GM23338 (cell line): Measurements from ENCODE around the gene KLKB1. TPM values are rescaled to one million over a fixed set of nuclear protein-coding genes. Genes with fewer than 3 reads are reported as not detected.

Experiments used
- ATAC-seq: fragments of 200-7000 bp; cut with Tn5 transposase; 3 replicates; pipeline ENCODE4 v1.9.1; 2020
- DNase-seq: peaks from one replicate; pipeline ENCODE4 v3.0.0-alpha.2; 2015; ENCODE audit warnings: low spot score
- H2AFZ ChIP-seq: fragments of 200-600 bp; sonication (generic); 2 replicates; pipeline ENCODE4 v1.8.0; 2016; ENCODE audit warnings: antibody characterized with exemption, mild to moderate bottlenecking, moderate library complexity
- H3F3A ChIP-seq: fragments of 200-600 bp; sonication (generic); replicated peaks from 2 replicates; pipeline ENCODE4 v1.8.0; 2017; ENCODE audit warnings: antibody characterized with exemption, mixed run types, low read depth
- H3K27ac ChIP-seq: fragments of 200-600 bp; sonication (generic); 2 replicates; pipeline ENCODE4 v1.6.1; 2016; ENCODE audit warnings: low read depth
- H3K27me3 ChIP-seq: fragments of 200-600 bp; sonication (generic); 2 replicates; pipeline ENCODE4 v1.8.0; 2016; ENCODE audit warnings: mild to moderate bottlenecking, mixed run types, moderate library complexity; ENCODE audit not compliant: insufficient read depth
- H3K36me3 ChIP-seq: fragments of 200-600 bp; sonication (generic); 2 replicates; pipeline ENCODE4 v1.8.0; 2016; ENCODE audit warnings: mild to moderate bottlenecking; ENCODE audit not compliant: insufficient read depth
- H3K4me1 ChIP-seq: fragments of 200-600 bp; sonication (generic); 2 replicates; pipeline ENCODE4 v1.8.0; 2016; ENCODE audit warnings: mild to moderate bottlenecking, moderate library complexity; ENCODE audit not compliant: insufficient read depth
- H3K4me2 ChIP-seq: fragments of 200-600 bp; sonication (generic); 2 replicates; pipeline ENCODE4 v1.7.1; 2017; ENCODE audit warnings: mixed run types
- H3K4me3 ChIP-seq: fragments of 200-600 bp; sonication (generic); 2 replicates; pipeline ENCODE4 v1.6.1; 2016; ENCODE audit warnings: mixed run types
- H3K79me2 ChIP-seq: fragments of 200-600 bp; sonication (generic); replicated peaks from 2 replicates; pipeline ENCODE4 v1.8.0; 2017; ENCODE audit warnings: mild to moderate bottlenecking; ENCODE audit not compliant: insufficient read depth
- H3K9me2 ChIP-seq: fragments of 200-600 bp; sonication (generic); 2 replicates; pipeline ENCODE4 v1.8.0; 2017; ENCODE audit not compliant: insufficient read depth
- H4K20me1 ChIP-seq: fragments of 200-600 bp; sonication (generic); replicated peaks from 2 replicates; pipeline ENCODE4 v1.8.0; 2017; ENCODE audit warnings: mild to moderate bottlenecking; ENCODE audit not compliant: insufficient read depth
- H3K27ac Mint-ChIP-seq: 2 replicates; pipeline ENCODE4 v1.8.0; 2020; ENCODE audit warnings: inconsistent platforms, mild to moderate bottlenecking, moderate library complexity, mixed read lengths
- H3K27me3 Mint-ChIP-seq: 3 replicates; pipeline ENCODE4 v1.8.0; 2022; ENCODE audit warnings: low read depth, mild to moderate bottlenecking, moderate library complexity, mixed read lengths, inconsistent platforms; ENCODE audit not compliant: insufficient read depth, poor library complexity
- H3K36me3 Mint-ChIP-seq: 3 replicates; pipeline ENCODE4 v1.8.0; 2021; ENCODE audit warnings: low read depth, mild to moderate bottlenecking, inconsistent platforms, moderate library complexity, mixed read lengths
- H3K4me1 Mint-ChIP-seq: 3 replicates; pipeline ENCODE4 v1.8.0; 2020; ENCODE audit warnings: mild to moderate bottlenecking, inconsistent platforms, mixed read lengths
- H3K4me3 Mint-ChIP-seq: 3 replicates; pipeline ENCODE4 v1.8.0; 2021; ENCODE audit warnings: moderate library complexity, mild to moderate bottlenecking, inconsistent platforms, mixed read lengths
- H3K9me3 Mint-ChIP-seq: 3 replicates; pipeline ENCODE4 v1.8.0; 2020; ENCODE audit warnings: moderate library complexity, mild to moderate bottlenecking, inconsistent platforms, mixed read lengths
- CREB1 ChIP-seq: fragments of 250-450 bp; sonication (Bioruptor Pico); IDR thresholded peaks from 2 replicates; pipeline ENCODE4 v1.5.0; 2020; ENCODE audit warnings: low read depth, mild to moderate bottlenecking, moderate library complexity
- EZH2 ChIP-seq: fragments of 200-600 bp; sonication (generic); IDR thresholded peaks from one replicate; pipeline ENCODE4 v1.8.0; 2017; ENCODE audit warnings: antibody characterized with exemption, mild to moderate bottlenecking, low read depth; ENCODE audit not compliant: unreplicated experiment
- EZH2phosphoT487 ChIP-seq: fragments of 200-600 bp; sonication (generic); IDR thresholded peaks from one replicate; pipeline ENCODE4 v1.8.1; 2018; ENCODE audit warnings: antibody characterized with exemption; ENCODE audit not compliant: unreplicated experiment
- JUNB ChIP-seq: IDR thresholded peaks from one replicate; pipeline ENCODE4 v1.6.1; 2016; ENCODE audit warnings: antibody characterized with exemption; ENCODE audit not compliant: unreplicated experiment
- NANOG ChIP-seq: IDR thresholded peaks from 2 replicates; pipeline ENCODE4 v1.6.1; 2016; ENCODE audit warnings: antibody characterized with exemption, borderline replicate concordance
- POLR2AphosphoS5 ChIP-seq: IDR thresholded peaks from 2 replicates; pipeline ENCODE4 v1.6.1; 2016; ENCODE audit warnings: antibody characterized with exemption, low read depth
- STAT1 ChIP-seq: IDR thresholded peaks from one replicate; pipeline ENCODE4 v1.6.1; 2016; ENCODE audit warnings: antibody characterized with exemption; ENCODE audit not compliant: unreplicated experiment
- ZNF114 ChIP-seq: fragments of 250-450 bp; sonication (Bioruptor Pico); IDR thresholded peaks from 2 replicates; pipeline ENCODE4 v1.5.0; 2020; ENCODE audit warnings: mild to moderate bottlenecking, moderate library complexity
- ZNF331 ChIP-seq: fragments of 250-450 bp; sonication (Bioruptor Pico); IDR thresholded peaks from 2 replicates; pipeline ENCODE4 v1.5.0; 2020; ENCODE audit warnings: low read depth, mild to moderate bottlenecking, moderate library complexity
- polyA plus RNA-seq: library from polyadenylated mRNA; unstranded; fragments of >200 nt; fragmentation: Nextera tagmentation; extraction: Ambion mirVana; gene quantifications from 2 replicates; pipeline ENCODE4 v1.2.1, GENCODE V29; 2016
- total RNA-seq: library from RNA; depleted of rRNA; stranded (reverse); fragments of >200 nt; shearing (Covaris generic); gene quantifications from 2 replicates; pipeline ENCODE4 v1.2.3, GENCODE V29; 2014
- TF ChIP-seq, protein P1 (sequence below): IDR thresholded peaks from 2 replicates; pipeline ENCODE4 v1.6.1; 2016; ENCODE audit warnings: antibody characterized with exemption
- TF ChIP-seq, protein P2 (sequence below): IDR thresholded peaks from one replicate; pipeline ENCODE4 v1.6.1; 2018; ENCODE audit warnings: antibody characterized with exemption; ENCODE audit not compliant: unreplicated experiment
- TF ChIP-seq, protein P3 (sequence below), 2 experiments: fragments of 200-600 bp in 1 of 2; sonication (generic) in 1 of 2; conservative IDR thresholded peaks; 2 replicates each; pipeline versions ENCODE4 v1.5.1 to v1.6.1; 2016 to 2017; ENCODE audit warnings: antibody characterized with exemption in 2 of 2, low read depth in 2 of 2, mild to moderate bottlenecking in 2 of 2, moderate library complexity in 1 of 2
- TF ChIP-seq, protein P4 (sequence below): fragments of 250-450 bp; sonication (Bioruptor Pico); IDR thresholded peaks from 2 replicates; pipeline ENCODE4 v1.5.0; 2020; ENCODE audit warnings: mild to moderate bottlenecking, moderate library complexity

Gene KLKB1
- total and polyA plus RNA-seq, 2 experiments from 2014 or later: 8.6 to 10.9 TPM

DNA sequence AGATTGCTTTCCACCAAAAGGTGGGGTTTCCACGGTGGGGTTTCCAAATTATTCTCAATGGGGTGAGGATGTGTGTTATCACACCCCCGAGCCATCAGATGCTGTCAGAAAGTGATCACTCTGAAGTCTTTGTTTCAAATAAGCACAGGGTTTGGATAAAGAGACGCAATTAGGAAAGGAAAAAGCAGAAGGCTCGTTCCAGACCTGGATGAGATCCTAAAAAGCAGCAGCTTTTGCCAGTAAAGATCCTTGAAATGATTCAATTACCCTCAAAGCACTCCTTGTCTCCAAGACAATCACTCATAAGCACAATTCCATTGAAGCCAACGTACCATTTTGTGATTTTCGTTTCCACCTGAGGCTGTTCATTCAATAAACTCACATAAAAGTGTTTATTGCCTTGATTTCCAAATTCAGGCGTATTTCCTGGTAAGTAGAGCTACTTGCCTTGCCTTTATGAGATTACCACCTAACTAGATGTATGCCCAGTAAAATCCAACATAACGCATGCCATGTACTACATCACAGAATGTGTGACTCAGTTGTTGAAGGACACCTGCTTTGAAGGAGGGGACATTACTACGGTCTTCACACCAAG is 43.9 kb downstream of the KLKB1 start:
- no peak for DNase-seq
- H3K9me3 Mint-ChIP-seq: peaks cover 4% of the 10 kb centered on the region
- H3K4me3 ChIP-seq: no peak overlapping the region
- peaks cover 22% of the 10 kb centered on the region for H3K4me1 Mint-ChIP-seq
- no peak overlapping the region for H3K4me3 Mint-ChIP-seq
- TF ChIP-seq, protein P1, sequence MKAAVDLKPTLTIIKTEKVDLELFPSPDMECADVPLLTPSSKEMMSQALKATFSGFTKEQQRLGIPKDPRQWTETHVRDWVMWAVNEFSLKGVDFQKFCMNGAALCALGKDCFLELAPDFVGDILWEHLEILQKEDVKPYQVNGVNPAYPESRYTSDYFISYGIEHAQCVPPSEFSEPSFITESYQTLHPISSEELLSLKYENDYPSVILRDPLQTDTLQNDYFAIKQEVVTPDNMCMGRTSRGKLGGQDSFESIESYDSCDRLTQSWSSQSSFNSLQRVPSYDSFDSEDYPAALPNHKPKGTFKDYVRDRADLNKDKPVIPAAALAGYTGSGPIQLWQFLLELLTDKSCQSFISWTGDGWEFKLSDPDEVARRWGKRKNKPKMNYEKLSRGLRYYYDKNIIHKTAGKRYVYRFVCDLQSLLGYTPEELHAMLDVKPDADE: no peak
- TF ChIP-seq, protein P2, sequence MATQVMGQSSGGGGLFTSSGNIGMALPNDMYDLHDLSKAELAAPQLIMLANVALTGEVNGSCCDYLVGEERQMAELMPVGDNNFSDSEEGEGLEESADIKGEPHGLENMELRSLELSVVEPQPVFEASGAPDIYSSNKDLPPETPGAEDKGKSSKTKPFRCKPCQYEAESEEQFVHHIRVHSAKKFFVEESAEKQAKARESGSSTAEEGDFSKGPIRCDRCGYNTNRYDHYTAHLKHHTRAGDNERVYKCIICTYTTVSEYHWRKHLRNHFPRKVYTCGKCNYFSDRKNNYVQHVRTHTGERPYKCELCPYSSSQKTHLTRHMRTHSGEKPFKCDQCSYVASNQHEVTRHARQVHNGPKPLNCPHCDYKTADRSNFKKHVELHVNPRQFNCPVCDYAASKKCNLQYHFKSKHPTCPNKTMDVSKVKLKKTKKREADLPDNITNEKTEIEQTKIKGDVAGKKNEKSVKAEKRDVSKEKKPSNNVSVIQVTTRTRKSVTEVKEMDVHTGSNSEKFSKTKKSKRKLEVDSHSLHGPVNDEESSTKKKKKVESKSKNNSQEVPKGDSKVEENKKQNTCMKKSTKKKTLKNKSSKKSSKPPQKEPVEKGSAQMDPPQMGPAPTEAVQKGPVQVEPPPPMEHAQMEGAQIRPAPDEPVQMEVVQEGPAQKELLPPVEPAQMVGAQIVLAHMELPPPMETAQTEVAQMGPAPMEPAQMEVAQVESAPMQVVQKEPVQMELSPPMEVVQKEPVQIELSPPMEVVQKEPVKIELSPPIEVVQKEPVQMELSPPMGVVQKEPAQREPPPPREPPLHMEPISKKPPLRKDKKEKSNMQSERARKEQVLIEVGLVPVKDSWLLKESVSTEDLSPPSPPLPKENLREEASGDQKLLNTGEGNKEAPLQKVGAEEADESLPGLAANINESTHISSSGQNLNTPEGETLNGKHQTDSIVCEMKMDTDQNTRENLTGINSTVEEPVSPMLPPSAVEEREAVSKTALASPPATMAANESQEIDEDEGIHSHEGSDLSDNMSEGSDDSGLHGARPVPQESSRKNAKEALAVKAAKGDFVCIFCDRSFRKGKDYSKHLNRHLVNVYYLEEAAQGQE: no peak
- TF ChIP-seq, protein P3, sequence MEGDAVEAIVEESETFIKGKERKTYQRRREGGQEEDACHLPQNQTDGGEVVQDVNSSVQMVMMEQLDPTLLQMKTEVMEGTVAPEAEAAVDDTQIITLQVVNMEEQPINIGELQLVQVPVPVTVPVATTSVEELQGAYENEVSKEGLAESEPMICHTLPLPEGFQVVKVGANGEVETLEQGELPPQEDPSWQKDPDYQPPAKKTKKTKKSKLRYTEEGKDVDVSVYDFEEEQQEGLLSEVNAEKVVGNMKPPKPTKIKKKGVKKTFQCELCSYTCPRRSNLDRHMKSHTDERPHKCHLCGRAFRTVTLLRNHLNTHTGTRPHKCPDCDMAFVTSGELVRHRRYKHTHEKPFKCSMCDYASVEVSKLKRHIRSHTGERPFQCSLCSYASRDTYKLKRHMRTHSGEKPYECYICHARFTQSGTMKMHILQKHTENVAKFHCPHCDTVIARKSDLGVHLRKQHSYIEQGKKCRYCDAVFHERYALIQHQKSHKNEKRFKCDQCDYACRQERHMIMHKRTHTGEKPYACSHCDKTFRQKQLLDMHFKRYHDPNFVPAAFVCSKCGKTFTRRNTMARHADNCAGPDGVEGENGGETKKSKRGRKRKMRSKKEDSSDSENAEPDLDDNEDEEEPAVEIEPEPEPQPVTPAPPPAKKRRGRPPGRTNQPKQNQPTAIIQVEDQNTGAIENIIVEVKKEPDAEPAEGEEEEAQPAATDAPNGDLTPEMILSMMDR (conservative IDR thresholded peaks at IDR 0.05; ENCODE audit: low read depth in 2 of 2): no peak
- TF ChIP-seq EZH2 (no peak), POLR2AphosphoS5 (no peak), STAT1 (no peak), JUNB (no peak), ZNF114 (CRISPR knock-in tag) (no peak), EZH2phosphoT487 (no peak), ZNF331 (CRISPR knock-in tag) (no peak), NANOG (no peak), CREB1 (CRISPR knock-in tag) (no peak)
- TF ChIP-seq, protein P4, sequence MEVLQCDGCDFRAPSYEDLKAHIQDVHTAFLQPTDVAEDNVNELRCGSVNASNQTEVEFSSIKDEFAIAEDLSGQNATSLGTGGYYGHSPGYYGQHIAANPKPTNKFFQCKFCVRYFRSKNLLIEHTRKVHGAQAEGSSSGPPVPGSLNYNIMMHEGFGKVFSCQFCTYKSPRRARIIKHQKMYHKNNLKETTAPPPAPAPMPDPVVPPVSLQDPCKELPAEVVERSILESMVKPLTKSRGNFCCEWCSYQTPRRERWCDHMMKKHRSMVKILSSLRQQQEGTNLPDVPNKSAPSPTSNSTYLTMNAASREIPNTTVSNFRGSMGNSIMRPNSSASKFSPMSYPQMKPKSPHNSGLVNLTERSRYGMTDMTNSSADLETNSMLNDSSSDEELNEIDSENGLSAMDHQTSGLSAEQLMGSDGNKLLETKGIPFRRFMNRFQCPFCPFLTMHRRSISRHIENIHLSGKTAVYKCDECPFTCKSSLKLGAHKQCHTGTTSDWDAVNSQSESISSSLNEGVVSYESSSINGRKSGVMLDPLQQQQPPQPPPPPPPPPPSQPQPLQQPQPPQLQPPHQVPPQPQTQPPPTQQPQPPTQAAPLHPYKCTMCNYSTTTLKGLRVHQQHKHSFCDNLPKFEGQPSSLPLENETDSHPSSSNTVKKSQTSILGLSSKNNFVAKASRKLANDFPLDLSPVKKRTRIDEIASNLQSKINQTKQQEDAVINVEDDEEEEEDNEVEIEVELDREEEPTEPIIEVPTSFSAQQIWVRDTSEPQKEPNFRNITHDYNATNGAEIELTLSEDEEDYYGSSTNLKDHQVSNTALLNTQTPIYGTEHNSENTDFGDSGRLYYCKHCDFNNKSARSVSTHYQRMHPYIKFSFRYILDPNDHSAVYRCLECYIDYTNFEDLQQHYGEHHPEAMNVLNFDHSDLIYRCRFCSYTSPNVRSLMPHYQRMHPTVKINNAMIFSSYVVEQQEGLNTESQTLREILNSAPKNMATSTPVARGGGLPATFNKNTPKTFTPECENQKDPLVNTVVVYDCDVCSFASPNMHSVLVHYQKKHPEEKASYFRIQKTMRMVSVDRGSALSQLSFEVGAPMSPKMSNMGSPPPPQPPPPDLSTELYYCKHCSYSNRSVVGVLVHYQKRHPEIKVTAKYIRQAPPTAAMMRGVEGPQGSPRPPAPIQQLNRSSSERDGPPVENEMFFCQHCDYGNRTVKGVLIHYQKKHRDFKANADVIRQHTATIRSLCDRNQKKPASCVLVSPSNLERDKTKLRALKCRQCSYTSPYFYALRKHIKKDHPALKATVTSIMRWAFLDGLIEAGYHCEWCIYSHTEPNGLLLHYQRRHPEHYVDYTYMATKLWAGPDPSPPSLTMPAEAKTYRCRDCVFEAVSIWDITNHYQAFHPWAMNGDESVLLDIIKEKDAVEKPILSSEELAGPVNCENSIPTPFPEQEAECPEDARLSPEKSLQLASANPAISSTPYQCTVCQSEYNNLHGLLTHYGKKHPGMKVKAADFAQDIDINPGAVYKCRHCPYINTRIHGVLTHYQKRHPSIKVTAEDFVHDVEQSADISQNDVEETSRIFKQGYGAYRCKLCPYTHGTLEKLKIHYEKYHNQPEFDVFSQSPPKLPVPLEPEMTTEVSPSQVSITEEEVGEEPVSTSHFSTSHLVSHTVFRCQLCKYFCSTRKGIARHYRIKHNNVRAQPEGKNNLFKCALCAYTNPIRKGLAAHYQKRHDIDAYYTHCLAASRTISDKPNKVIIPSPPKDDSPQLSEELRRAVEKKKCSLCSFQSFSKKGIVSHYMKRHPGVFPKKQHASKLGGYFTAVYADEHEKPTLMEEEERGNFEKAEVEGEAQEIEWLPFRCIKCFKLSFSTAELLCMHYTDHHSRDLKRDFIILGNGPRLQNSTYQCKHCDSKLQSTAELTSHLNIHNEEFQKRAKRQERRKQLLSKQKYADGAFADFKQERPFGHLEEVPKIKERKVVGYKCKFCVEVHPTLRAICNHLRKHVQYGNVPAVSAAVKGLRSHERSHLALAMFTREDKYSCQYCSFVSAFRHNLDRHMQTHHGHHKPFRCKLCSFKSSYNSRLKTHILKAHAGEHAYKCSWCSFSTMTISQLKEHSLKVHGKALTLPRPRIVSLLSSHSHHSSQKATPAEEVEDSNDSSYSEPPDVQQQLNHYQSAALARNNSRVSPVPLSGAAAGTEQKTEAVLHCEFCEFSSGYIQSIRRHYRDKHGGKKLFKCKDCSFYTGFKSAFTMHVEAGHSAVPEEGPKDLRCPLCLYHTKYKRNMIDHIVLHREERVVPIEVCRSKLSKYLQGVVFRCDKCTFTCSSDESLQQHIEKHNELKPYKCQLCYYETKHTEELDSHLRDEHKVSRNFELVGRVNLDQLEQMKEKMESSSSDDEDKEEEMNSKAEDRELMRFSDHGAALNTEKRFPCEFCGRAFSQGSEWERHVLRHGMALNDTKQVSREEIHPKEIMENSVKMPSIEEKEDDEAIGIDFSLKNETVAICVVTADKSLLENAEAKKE (CRISPR knock-in tag): no peak
- H3K27me3 Mint-ChIP-seq: no peaks in the 10 kb centered on the region
- H3K36me3 Mint-ChIP-seq: peaks cover 8% of the 10 kb centered on the region; the same call in 1 of the 3 replicates
- no peak overlapping the region for H3K4me2 ChIP-seq
- no peaks in the 10 kb centered on the region for H3K27me3 ChIP-seq
- H3K9me2 ChIP-seq: no peaks in the 10 kb centered on the region
- no peaks in the 10 kb centered on the region for H3K79me2 ChIP-seq
- H3K27ac ChIP-seq: no peak overlapping the region
- no peak overlapping the region for H2AFZ ChIP-seq
- H4K20me1 ChIP-seq: no peaks in the 10 kb centered on the region
- peaks cover 20% of the 10 kb centered on the region for H3K4me1 ChIP-seq
- no peak for ATAC-seq
- H3K27ac Mint-ChIP-seq: no peak overlapping the region
- H3F3A ChIP-seq: no peaks in the 10 kb centered on the region
- no peaks in the 10 kb centered on the region for H3K36me3 ChIP-seq
